ENCODE measurements around the gene ARID5B.
"Not testable (repeated sequence)": the region's sequence is repeated elsewhere in the genome, so short reads cannot be mapped to it uniquely, and the experiment has no call there.

The ARID5B gene

DNA sequence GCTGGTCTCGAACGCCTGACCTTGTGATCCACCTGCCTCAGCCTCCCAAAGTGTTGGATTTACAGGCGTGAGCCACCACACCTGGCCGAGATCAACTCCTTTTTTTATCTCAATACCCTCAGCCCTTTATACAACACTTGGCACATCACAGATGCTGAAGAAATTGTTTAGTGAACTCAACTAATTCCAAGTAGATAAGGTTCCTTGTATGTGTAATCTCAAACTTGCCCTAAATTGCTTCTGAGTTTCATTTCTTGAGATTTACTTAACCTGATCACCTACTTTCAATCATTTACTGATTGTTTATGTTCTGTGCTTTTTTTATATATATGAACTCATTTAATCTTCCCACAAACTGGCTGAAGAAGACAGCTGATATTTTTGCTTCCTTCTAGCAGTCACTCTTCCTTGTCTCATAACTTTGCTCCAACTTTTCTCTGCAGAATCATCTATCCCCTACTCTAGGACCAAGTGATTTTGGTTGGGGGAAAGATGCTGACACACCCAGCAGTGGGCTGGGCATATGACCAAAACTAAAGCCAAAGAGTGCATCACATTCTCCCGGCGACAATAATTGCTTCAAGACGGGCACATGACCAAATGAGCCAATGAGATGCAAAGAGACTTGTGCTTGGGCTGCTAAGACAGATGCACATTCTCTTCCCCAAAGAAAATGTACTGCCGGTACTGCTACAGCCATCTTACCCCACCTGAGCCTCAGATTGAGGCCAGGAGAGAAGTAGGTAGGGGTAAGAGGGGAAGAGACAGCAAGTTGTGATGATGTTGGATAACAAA lies 40.3 kb upstream of the ARID5B start:
- ChIA-PET CTCF (interaction anchor here (0.6 kb wide), 2 partner anchors 9 to 12 kb away, joined by 3 to 5 read pairs; no protein-coding TSS in a partner anchor), POLR2A (ENCODE audit: low non-redundant PET) (no interaction called here)
- TF ChIP-seq, protein P1, sequence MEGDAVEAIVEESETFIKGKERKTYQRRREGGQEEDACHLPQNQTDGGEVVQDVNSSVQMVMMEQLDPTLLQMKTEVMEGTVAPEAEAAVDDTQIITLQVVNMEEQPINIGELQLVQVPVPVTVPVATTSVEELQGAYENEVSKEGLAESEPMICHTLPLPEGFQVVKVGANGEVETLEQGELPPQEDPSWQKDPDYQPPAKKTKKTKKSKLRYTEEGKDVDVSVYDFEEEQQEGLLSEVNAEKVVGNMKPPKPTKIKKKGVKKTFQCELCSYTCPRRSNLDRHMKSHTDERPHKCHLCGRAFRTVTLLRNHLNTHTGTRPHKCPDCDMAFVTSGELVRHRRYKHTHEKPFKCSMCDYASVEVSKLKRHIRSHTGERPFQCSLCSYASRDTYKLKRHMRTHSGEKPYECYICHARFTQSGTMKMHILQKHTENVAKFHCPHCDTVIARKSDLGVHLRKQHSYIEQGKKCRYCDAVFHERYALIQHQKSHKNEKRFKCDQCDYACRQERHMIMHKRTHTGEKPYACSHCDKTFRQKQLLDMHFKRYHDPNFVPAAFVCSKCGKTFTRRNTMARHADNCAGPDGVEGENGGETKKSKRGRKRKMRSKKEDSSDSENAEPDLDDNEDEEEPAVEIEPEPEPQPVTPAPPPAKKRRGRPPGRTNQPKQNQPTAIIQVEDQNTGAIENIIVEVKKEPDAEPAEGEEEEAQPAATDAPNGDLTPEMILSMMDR (conservative IDR thresholded peaks at IDR 0.05; ENCODE audit: low read depth) = no peak

DNA sequence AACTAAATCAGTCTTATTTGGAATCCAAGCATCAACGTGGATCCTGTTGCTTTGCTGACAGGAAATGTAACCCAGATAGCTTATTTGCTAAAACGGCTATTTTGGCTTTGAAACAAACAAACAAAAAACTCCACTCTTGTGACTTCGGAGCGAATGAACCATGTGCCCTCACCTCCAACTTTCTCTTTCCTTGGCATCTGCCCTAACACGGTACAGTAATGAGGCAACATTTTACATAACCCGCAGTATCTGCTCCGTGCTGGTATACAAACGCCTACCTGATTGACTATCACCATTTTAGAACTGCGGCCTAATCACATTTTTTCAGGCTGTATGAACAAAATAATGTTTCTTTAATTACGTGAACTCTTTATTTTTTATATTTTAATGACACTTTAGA lies 37.5 kb upstream of the ARID5B start:
- CTCF ChIA-PET = no interaction called here
- TF ChIP-seq, protein P1 (conservative IDR thresholded peaks at IDR 0.05; ENCODE audit: low read depth) = no peak

More for the DNA sequence above, 40.3 kb upstream of the ARID5B start:
- no peak for DNase-seq (ENCODE audit: low spot score)
- no peak overlapping the region for H3K27ac ChIP-seq

DNA sequence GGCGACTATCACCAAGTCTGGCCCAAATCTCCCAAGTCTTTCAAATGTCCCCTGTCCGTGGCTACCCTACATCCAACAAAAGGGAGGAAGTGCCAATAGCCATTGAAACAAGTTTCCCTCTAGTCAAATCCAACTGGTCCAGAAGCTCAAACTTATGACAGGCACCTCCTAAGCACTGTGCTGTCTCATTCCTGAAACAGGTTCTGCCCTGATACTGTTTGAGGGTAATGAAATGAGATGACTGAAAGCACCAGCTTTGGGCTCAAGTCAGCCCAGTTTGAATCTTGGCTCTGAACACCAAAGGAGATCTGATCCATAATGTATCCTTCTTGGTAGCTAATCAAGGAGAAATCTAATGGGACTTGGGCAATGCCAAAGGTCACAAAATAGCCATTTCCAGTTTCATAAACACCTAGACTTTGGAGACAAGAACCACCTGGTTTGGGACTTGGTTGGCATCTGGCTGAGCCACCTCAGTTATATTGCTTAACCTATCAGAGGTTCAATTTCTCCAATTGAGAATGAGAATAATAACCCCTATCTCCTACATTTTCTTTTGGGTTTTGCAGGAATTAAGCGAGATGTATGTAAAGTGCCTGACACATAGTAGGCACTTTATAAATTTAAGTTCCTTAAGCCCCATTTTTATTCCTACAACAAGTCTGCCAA lies 34.7 kb upstream of the ARID5B start:
- CTCF ChIA-PET = interaction anchor here (0.7 kb wide), 1 partner anchor 10 kb away, joined by 3 read pairs; no protein-coding TSS in a partner anchor
- no peak overlapping the region for H3K27ac ChIP-seq
- POLR2A ChIA-PET (ENCODE audit: low non-redundant PET) = no interaction called here
- TF ChIP-seq, protein P1 (conservative IDR thresholded peaks at IDR 0.05; ENCODE audit: low read depth) = no peak
- DNase-seq (ENCODE audit: low spot score) = no peak

More for the DNA sequence above, 37.5 kb upstream of the ARID5B start:
- DNase-seq (ENCODE audit: low spot score) = no peak
- H3K27ac ChIP-seq = no peak overlapping the region
- POLR2A ChIA-PET (ENCODE audit: low non-redundant PET) = no interaction called here

DNA sequence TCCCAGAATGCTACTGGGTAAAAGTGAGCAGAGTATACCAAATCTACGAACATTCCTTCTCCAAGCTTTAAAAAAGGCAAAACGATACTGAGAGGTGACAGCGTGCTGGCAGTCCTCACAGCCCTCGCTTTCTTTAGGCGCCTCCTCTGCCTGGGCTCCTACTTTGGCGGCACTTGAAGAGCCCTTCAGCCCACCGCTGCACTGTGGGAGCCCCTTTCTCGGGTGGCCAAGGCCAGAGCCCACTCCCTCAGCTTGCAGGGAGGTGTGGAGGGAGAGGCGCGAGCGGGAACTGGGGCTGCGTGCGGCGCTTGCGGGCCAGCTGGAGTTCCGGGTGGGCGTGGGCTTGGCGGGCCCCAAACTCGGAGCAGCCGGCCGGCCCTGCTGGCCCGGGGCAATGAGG lies 34.1 kb upstream of the ARID5B start:
- DNase-seq (ENCODE audit: low spot score); CTCF ChIA-PET: not testable (repeated sequence)

DNA sequence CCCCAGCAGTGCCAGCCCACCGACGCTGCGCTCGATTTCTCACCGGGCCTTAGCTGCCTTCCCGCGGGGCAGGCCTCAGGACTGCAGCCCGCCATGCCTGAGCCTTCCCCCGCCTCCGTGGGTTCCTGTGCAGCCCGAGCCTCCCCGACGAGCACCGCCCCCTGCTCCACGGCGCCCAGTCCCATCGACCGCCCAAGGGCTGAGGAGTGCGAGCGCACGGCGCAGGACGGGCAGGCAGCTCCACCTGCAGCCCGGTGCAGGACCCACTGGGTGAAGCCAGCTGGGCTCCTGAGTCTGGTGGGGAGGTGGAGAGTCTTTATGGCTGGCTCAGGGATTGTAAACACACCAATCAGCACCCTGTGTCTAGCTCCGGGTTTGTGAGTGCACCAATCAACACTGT lies 33.7 kb upstream of the ARID5B start:
- POLR2A ChIA-PET (ENCODE audit: low non-redundant PET); H3K27ac ChIP-seq; DNase-seq (ENCODE audit: low spot score): not testable (repeated sequence)
- CTCF ChIA-PET = interaction anchor here (0.6 kb wide), 1 partner anchor 35 kb away, joined by 3 read pairs; no protein-coding TSS in a partner anchor

More for the DNA sequence above, 34.1 kb upstream of the ARID5B start:
- POLR2A ChIA-PET (ENCODE audit: low non-redundant PET); H3K27ac ChIP-seq: not testable (repeated sequence)

DNA sequence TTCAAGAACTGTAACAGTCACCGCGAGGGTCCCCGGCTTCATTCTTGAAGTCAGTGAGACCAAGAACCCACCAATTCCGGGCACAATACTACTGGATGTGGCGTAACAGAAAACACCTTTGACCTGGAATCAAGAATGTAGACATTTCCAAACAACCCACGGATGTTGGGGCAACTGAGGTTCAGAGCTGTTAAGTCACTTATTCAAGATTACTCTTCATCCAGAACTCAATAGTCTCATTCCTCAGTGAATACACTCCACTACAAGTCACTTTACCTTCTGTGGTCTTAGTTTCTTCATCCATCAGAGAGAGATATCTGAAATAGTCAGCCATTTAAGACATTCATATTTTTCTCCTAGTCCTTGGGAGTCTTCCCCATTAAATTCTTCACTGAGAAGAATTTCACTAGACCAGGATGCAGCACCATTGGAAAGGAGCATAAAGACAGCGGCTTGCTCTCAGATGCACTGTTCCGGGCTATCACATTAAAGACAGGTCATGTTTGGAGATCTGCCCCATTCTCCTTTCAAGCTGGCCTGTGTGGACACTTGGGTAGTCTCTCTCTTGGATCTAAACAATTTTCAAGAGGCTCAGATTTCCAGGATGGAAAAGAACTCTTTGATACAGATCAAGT lies 32.3 kb upstream of the ARID5B start:
- H3K27ac ChIP-seq = no peak overlapping the region
- CTCF ChIA-PET = interaction anchor here (0.6 kb wide), 1 partner anchor 379 kb away, joined by 3 read pairs; no protein-coding TSS in a partner anchor
- TF ChIP-seq, protein P1 (conservative IDR thresholded peaks at IDR 0.05; ENCODE audit: low read depth) = no peak
- POLR2A ChIA-PET (ENCODE audit: low non-redundant PET) = no interaction called here
- no peak for DNase-seq (ENCODE audit: low spot score)

DNA sequence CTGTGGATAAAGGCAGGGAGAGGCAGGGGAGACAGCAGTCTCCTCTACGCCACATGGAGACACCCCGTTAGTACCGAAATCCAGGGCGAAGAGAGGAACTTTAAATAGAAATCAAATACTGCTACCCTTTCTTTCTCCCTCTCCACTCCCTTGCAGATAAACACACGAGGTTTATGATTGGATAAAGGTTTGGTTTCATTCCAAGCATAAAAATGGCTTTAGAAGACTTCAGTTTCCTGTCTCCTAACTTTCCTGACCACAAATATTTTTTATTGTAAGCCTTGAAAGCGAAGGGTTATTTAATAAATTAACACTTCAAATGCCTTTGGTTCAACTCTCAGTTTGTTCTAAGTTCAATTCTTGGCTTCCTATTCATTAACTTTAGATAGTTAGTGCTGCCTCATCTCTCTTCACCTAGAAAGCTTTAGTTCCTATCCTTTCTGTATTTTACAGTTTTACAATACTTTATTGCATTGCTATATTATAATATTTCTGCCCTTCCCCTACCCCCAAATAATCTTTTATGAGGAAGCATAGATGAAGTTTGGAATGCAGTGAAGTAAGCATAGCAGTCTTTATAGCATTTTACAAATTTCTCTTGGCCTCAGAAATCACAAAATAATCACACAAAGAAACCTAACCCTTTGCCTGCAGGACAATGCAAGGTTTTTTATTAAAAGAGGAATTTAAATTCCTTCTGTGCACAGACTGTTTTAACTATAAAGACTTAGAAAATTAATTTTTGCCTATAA lies 31.5 kb upstream of the ARID5B start:
- ChIA-PET CTCF (interaction anchor here (0.6 kb wide), 2 partner anchors 374 to 378 kb away, joined by 3 to 4 read pairs; no protein-coding TSS in a partner anchor), POLR2A (ENCODE audit: low non-redundant PET) (no interaction called here)
- no peak for DNase-seq (ENCODE audit: low spot score)
- no peak overlapping the region for H3K27ac ChIP-seq
- TF ChIP-seq, protein P1 (conservative IDR thresholded peaks at IDR 0.05; ENCODE audit: low read depth) = no peak
